Stomach smooth muscle (tissue), 2 donors: ENCODE results near the gene ATP8B4.

Experiments
- H3K27ac ChIP-seq: one replicate; pipeline ENCODE4 v1.7.0; 2013; ENCODE audit warnings: mild to moderate bottlenecking, low read length, inconsistent platforms
- H3K27me3 ChIP-seq, 2 donors: one replicate each; pipeline ENCODE4 v1.7.0; 2013; ENCODE audit warnings: low read length in 2 of 2; ENCODE audit not compliant: insufficient read depth in 2 of 2, control insufficient read depth in 1 of 2
- H3K36me3 ChIP-seq, 2 donors: one replicate each; pipeline ENCODE4 v1.7.0; 2013; ENCODE audit warnings: low read length in 2 of 2; ENCODE audit not compliant: control insufficient read depth in 2 of 2, insufficient read depth in 2 of 2
- H3K4me1 ChIP-seq: one replicate; pipeline ENCODE4 v1.7.0; 2013; ENCODE audit warnings: low read length; ENCODE audit not compliant: control insufficient read depth, insufficient read depth
- H3K4me3 ChIP-seq, 2 donors: one replicate each; pipeline ENCODE4 v1.7.0; 2013; ENCODE audit warnings: low read length in 2 of 2
- H3K9ac ChIP-seq, 2 donors: one replicate each; pipeline ENCODE4 v1.7.0; 2013; ENCODE audit warnings: low read length in 2 of 2, mild to moderate bottlenecking in 1 of 2
- H3K9me3 ChIP-seq, 2 donors: one replicate each; pipeline ENCODE4 v1.7.0; 2013; ENCODE audit warnings: low read length in 2 of 2; ENCODE audit not compliant: control insufficient read depth in 2 of 2
- donor health status: healthy.
- donor health status: Pancreatic carcinoma.

Gene ATP8B4

GRCh38 chr15:50077651-50078050 is 41.4 kb downstream of the ATP8B4 start:
- Histone ChIP-seq H3K9me3 (no peaks in the 10 kb centered on the region), H3K27ac (no peak overlapping the region), H3K27me3 (no peaks in the 10 kb centered on the region), H3K9ac (no peak overlapping the region), H3K4me1 (no peaks in the 10 kb centered on the region), H3K4me3 (no peak overlapping the region), H3K36me3 (no peaks in the 10 kb centered on the region)

- Histone ChIP-seq H3K9me3 (no peaks in the 10 kb centered on the region), H3K9ac (no peak overlapping the region), H3K27ac (no peak overlapping the region), H3K4me1 (no peaks in the 10 kb centered on the region), H3K36me3 (no peaks in the 10 kb centered on the region), H3K27me3 (no peaks in the 10 kb centered on the region), H3K4me3 (no peak overlapping the region)
Observed at GRCh38 chr15:50077176-50077575, 41.9 kb downstream of the ATP8B4 start.

GRCh38 chr15:50075319-50075718 is 43.7 kb downstream of the ATP8B4 start:
- Histone ChIP-seq H3K4me1 (no peaks in the 10 kb centered on the region), H3K4me3 (no peak overlapping the region), H3K9me3 (no peaks in the 10 kb centered on the region), H3K36me3 (no peaks in the 10 kb centered on the region), H3K27ac (no peak overlapping the region), H3K27me3 (no peaks in the 10 kb centered on the region), H3K9ac (no peak overlapping the region)

- no peaks in the 10 kb centered on the region for H3K4me1 ChIP-seq
- H3K9ac ChIP-seq: no peak overlapping the region
- no peaks in the 10 kb centered on the region for H3K27me3 ChIP-seq
- no peaks in the 10 kb centered on the region for H3K9me3 ChIP-seq
- H3K36me3 ChIP-seq: no peaks in the 10 kb centered on the region
- H3K27ac ChIP-seq: no peak overlapping the region
- H3K4me3 ChIP-seq: no peak overlapping the region
Observed at GRCh38 chr15:50071551-50072258, 47.3 kb downstream of the ATP8B4 start.

- Histone ChIP-seq H3K36me3 (no peaks in the 10 kb centered on the region), H3K27ac (no peak overlapping the region), H3K9me3 (no peaks in the 10 kb centered on the region), H3K4me3 (no peak overlapping the region), H3K9ac (no peak overlapping the region), H3K27me3 (no peaks in the 10 kb centered on the region), H3K4me1 (no peaks in the 10 kb centered on the region)
Observed at GRCh38 chr15:50068016-50068415, 51.0 kb downstream of the ATP8B4 start.

GRCh38 chr15:50067254-50067653 is 51.8 kb downstream of the ATP8B4 start:
- Histone ChIP-seq H3K27ac (no peak overlapping the region), H3K9ac (no peak overlapping the region), H3K4me1 (no peaks in the 10 kb centered on the region), H3K36me3 (no peaks in the 10 kb centered on the region), H3K27me3 (no peaks in the 10 kb centered on the region), H3K9me3 (no peaks in the 10 kb centered on the region), H3K4me3 (no peak overlapping the region)

GRCh38 chr15:50066666-50067065 is 52.4 kb downstream of the ATP8B4 start:
- H3K4me1 ChIP-seq: no peaks in the 10 kb centered on the region
- H3K4me3 ChIP-seq: no peak overlapping the region
- no peaks in the 10 kb centered on the region for H3K9me3 ChIP-seq
- no peak overlapping the region for H3K9ac ChIP-seq
- no peaks in the 10 kb centered on the region for H3K27me3 ChIP-seq
- H3K36me3 ChIP-seq: no peaks in the 10 kb centered on the region
- no peak overlapping the region for H3K27ac ChIP-seq

GRCh38 chr15:50066202-50066601 is 52.8 kb downstream of the ATP8B4 start:
- Histone ChIP-seq H3K4me1 (no peaks in the 10 kb centered on the region), H3K27me3 (no peaks in the 10 kb centered on the region), H3K4me3 (no peak overlapping the region), H3K36me3 (no peaks in the 10 kb centered on the region), H3K9me3 (no peaks in the 10 kb centered on the region), H3K9ac (no peak overlapping the region), H3K27ac (no peak overlapping the region)

GRCh38 chr15:50065279-50065678 is 53.8 kb downstream of the ATP8B4 start:
- H3K27ac ChIP-seq: no peak overlapping the region
- no peaks in the 10 kb centered on the region for H3K4me1 ChIP-seq
- H3K36me3 ChIP-seq: no peaks in the 10 kb centered on the region
- no peak overlapping the region for H3K4me3 ChIP-seq
- no peak overlapping the region for H3K9ac ChIP-seq
- no peaks in the 10 kb centered on the region for H3K9me3 ChIP-seq
- no peaks in the 10 kb centered on the region for H3K27me3 ChIP-seq

GRCh38 chr15:50064673-50065072 is 54.4 kb downstream of the ATP8B4 start:
- Histone ChIP-seq H3K36me3 (no peaks in the 10 kb centered on the region), H3K9ac (no peak overlapping the region), H3K4me3 (no peak overlapping the region), H3K4me1 (peaks cover 3% of the 10 kb centered on the region), H3K27me3 (no peaks in the 10 kb centered on the region), H3K27ac (no peak overlapping the region), H3K9me3 (no peaks in the 10 kb centered on the region)

GRCh38 chr15:50063226-50063625 is 55.8 kb downstream of the ATP8B4 start:
- H3K4me3 ChIP-seq: no peak overlapping the region
- no peak overlapping the region for H3K9ac ChIP-seq
- peaks cover 7% of the 10 kb centered on the region for H3K4me1 ChIP-seq
- H3K27me3 ChIP-seq: no peaks in the 10 kb centered on the region
- H3K9me3 ChIP-seq: no peaks in the 10 kb centered on the region
- H3K27ac ChIP-seq: no peak overlapping the region
- H3K36me3 ChIP-seq: no peaks in the 10 kb centered on the region
